Thyroid gland (tissue), 4 donors: ENCODE results near the gene CTDSPL2. TPM values are rescaled to one million over a fixed set of nuclear protein-coding genes. Genes with fewer than 3 reads are reported as not detected.

Source experiments
- DNase-seq, 2 donors: peaks; one replicate each; pipeline ENCODE4 v3.0.0-alpha.2; 2019
- H3K27ac ChIP-seq, 3 donors: fragments of 200-600 bp; sonication (generic); 1 replicate in 2 of 3; 2 replicates in 1 of 3; pipeline ENCODE4 v1.5.1; 2016 to 2019; ENCODE audit warnings: mild to moderate bottlenecking in 1 of 3, moderate library complexity in 1 of 3
- H3K27me3 ChIP-seq: fragments of 200-600 bp; sonication (generic); one replicate; pipeline ENCODE4 v1.5.1; 2019
- H3K36me3 ChIP-seq, 2 donors: fragments of 200-600 bp; sonication (generic); one replicate each; pipeline ENCODE4 v1.5.1; 2016 to 2019
- H3K4me1 ChIP-seq, 2 donors: fragments of 200-600 bp; sonication (generic); one replicate each; pipeline ENCODE4 v1.5.1; 2017 to 2019
- H3K4me3 ChIP-seq, 3 donors: fragments of 200-600 bp; sonication (generic); replicated peaks in 1 of 3; 1 replicate in 2 of 3; 2 replicates in 1 of 3; pipeline ENCODE4 v1.5.1; 2016; ENCODE audit warnings: mild to moderate bottlenecking in 1 of 3
- H3K9me3 ChIP-seq: fragments of 200-600 bp; sonication (generic); one replicate; pipeline ENCODE4 v1.5.1; 2017
- POLR2A ChIP-seq, 2 donors: fragments of 450-650 bp; IDR thresholded peaks; one replicate each; pipeline ENCODE4 v1.6.1; 2017; ENCODE audit warnings: antibody characterized with exemption in 2 of 2, mild to moderate bottlenecking in 2 of 2, moderate library complexity in 1 of 2
- WGBS, 2 donors: methylation state at CpG; one replicate each; pipeline ENCODE4 v1.1.5; 2017; 5-methylcytosine and 5-hydroxymethylcytosine counted together
- intact Hi-C: fragments of 100-400 bp; cut with DNase I; formaldehyde crosslinking; loops from one replicate; pipeline ENCODE4 v1.15.1; 2023
- total RNA-seq, 4 donors: library from RNA; depleted of rRNA; stranded (reverse); fragments of >200 nt; gene quantifications; one replicate each; pipeline ENCODE4 v1.2.3, GENCODE V29; 2016
- TF ChIP-seq, protein P1 (sequence below), 6 experiments: fragments of 200-600 bp in 3 of 6; fragments of 450-650 bp in 3 of 6; sonication (generic) in 3 of 6; IDR thresholded peaks; one replicate each; pipeline ENCODE4 v1.5.1; 2016 to 2019; ENCODE audit warnings: antibody characterized with exemption in 6 of 6, mild to moderate bottlenecking in 2 of 6, inconsistent platforms in 1 of 6, moderate library complexity in 1 of 6

The CTDSPL2 gene
- total RNA-seq, 4 donors from 2014 or later = 26.7 to 71.4 (median 53.5) TPM

DNA sequence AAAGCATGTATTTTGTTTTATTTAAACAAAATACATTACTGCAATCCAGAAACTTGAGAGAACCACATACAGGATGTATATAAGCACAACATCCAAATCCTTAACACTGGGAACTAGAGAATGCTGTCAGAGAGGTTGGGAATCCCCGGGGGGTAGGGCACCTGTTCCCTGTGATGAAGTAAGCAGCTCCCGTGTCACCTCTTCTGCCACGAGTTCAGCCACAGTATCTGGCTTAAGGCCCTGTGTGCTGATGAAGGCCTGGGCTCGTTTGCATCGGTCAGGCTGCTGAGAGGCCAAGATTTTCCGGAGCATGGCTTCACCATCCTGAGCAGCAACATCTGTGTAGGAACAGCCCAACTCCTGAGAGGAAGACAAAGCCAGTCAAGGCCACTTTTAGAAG is 146.0 kb downstream of the CTDSPL2 start:
- H3K27ac ChIP-seq = no peak overlapping the region
- TF ChIP-seq, protein P1, sequence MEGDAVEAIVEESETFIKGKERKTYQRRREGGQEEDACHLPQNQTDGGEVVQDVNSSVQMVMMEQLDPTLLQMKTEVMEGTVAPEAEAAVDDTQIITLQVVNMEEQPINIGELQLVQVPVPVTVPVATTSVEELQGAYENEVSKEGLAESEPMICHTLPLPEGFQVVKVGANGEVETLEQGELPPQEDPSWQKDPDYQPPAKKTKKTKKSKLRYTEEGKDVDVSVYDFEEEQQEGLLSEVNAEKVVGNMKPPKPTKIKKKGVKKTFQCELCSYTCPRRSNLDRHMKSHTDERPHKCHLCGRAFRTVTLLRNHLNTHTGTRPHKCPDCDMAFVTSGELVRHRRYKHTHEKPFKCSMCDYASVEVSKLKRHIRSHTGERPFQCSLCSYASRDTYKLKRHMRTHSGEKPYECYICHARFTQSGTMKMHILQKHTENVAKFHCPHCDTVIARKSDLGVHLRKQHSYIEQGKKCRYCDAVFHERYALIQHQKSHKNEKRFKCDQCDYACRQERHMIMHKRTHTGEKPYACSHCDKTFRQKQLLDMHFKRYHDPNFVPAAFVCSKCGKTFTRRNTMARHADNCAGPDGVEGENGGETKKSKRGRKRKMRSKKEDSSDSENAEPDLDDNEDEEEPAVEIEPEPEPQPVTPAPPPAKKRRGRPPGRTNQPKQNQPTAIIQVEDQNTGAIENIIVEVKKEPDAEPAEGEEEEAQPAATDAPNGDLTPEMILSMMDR (IDR thresholded peaks at IDR 0.05) = no peak
- no peak for TF ChIP-seq POLR2A (IDR thresholded peaks at IDR 0.05)
- no peaks in the 10 kb centered on the region for H3K9me3 ChIP-seq
- peaks cover 5 to 12% of the 10 kb centered on the region in 2 donors for H3K36me3 ChIP-seq
- H3K4me3 ChIP-seq = no peak overlapping the region
- no peak for DNase-seq
- WGBS, 2 donors = 87 to 93% methylated on average over 6 of the region's 6 CpGs
- intact Hi-C loops = loop anchor here (10.0 kb wide), 1 partner anchor 161 kb away; the partner anchor contains the start of gene TRIM69
- H3K27me3 ChIP-seq = no peaks in the 10 kb centered on the region
- no peaks in the 10 kb centered on the region for H3K4me1 ChIP-seq

DNA sequence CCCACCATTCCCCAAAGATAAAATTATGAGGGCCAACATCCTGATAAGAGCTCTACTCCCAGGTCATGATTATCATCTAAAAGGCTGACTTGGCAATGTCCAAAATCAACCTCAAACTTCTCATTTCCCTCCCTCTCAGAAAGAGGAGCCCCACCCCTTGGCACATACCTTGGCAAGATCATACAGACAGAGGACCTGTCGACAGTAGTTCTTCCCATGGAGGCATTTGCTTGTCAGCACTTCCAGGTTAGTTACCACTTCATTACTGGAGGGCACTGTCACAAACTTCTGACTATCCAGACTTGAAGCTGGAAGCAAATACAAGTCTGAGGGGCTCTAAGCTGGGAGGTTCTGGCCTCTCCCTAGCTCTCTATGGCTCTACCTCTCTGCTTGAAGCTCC is 147.3 kb downstream of the CTDSPL2 start:
- H3K27me3 ChIP-seq = no peaks in the 10 kb centered on the region
- WGBS, 2 donors = 71 to 85% methylated on average over 1 of the region's 1 CpG
- no peak overlapping the region for H3K4me3 ChIP-seq
- no peak overlapping the region for H3K27ac ChIP-seq
- no peak for TF ChIP-seq POLR2A (IDR thresholded peaks at IDR 0.05)
- TF ChIP-seq, protein P1 (IDR thresholded peaks at IDR 0.05) = no peak
- no peak for DNase-seq
- H3K4me1 ChIP-seq = peaks cover 4% of the 10 kb centered on the region in 2 donors
- no peaks in the 10 kb centered on the region for H3K9me3 ChIP-seq
- H3K36me3 ChIP-seq = peaks cover 8% of the 10 kb centered on the region in 2 donors
- intact Hi-C loops = loop anchor here (10.0 kb wide), 1 partner anchor 160 kb away; the partner anchor contains the start of gene TRIM69

Other genes starting within 250 kb of the CTDSPL2 start
- gene FRMD5, start 232.4 kb upstream of the CTDSPL2 start, total RNA-seq = under 1 TPM in 3 of 4 donors, not detected in 1; 0.24 to 0.94 (median 0.67) TPM
- gene GOLM2, start 138.9 kb upstream of the CTDSPL2 start, total RNA-seq = 100 to 1,000 TPM; 156 to 185 (median 165) TPM
- 10 to 100 TPM; 36.7 to 50.7 (median 39.3) TPM for gene EIF3J, start 109.5 kb downstream of the CTDSPL2 start, total RNA-seq
- gene SPG11, start 236.0 kb downstream of the CTDSPL2 start, total RNA-seq = 100 to 1,000 TPM; 123 to 182 (median 168) TPM